Endothelial cell (in vitro differentiated cells): ENCODE data around the gene DAAM2. TPM values are rescaled to one million over a fixed set of nuclear protein-coding genes. Genes with fewer than 3 reads are reported as not detected.
A peak's percentile ranks its signal among the peaks of the same experiment; 100 is the strongest.

Experiments used
- DNase-seq: peaks from one replicate; pipeline ENCODE4 v3.0.0; 2021; ENCODE audit warnings: low spot score
- H3K27ac Mint-ChIP-seq: one replicate; pipeline ENCODE4 v1.8.0; 2021; ENCODE audit warnings: mixed read lengths, inconsistent platforms; ENCODE audit not compliant: unreplicated experiment
- H3K27me3 Mint-ChIP-seq: one replicate; pipeline ENCODE4 v1.8.0; 2021; ENCODE audit warnings: mild to moderate bottlenecking, moderate library complexity, mixed read lengths, inconsistent platforms; ENCODE audit not compliant: unreplicated experiment
- H3K36me3 Mint-ChIP-seq: one replicate; pipeline ENCODE4 v1.8.0; 2021; ENCODE audit warnings: mild to moderate bottlenecking, low read depth, mixed read lengths, inconsistent platforms; ENCODE audit not compliant: unreplicated experiment
- H3K4me1 Mint-ChIP-seq: one replicate; pipeline ENCODE4 v1.8.0; 2021; ENCODE audit warnings: mild to moderate bottlenecking, mixed read lengths, inconsistent platforms; ENCODE audit not compliant: unreplicated experiment
- H3K4me3 Mint-ChIP-seq: one replicate; pipeline ENCODE4 v1.8.0; 2021; ENCODE audit warnings: mild to moderate bottlenecking, mixed read lengths, inconsistent platforms; ENCODE audit not compliant: unreplicated experiment
- H3K9me3 Mint-ChIP-seq: one replicate; pipeline ENCODE4 v1.8.0; 2021; ENCODE audit warnings: mixed read lengths, inconsistent platforms; ENCODE audit not compliant: unreplicated experiment
- total RNA-seq: library from RNA; stranded (reverse); fragmentation: NEBNext Ultra II Directional; extraction: Animal tissue kit (Norgen Biotek cat#: 25700); gene quantifications from one replicate; pipeline ENCODE4 v1.2.1, GENCODE V29; 2021; ENCODE audit not compliant: unreplicated experiment
- TF ChIP-seq, protein P1 (sequence below): fragments of 200-600 bp; sonication (generic); IDR thresholded peaks from one replicate; pipeline ENCODE4 v1.5.0; 2021; ENCODE audit warnings: antibody characterized with exemption; ENCODE audit not compliant: unreplicated experiment

DAAM2 gene
- total RNA-seq, 1 donor from 2014 or later: 3.0 TPM

- no peak overlapping the region for H3K27ac Mint-ChIP-seq
- H3K4me1 Mint-ChIP-seq: peaks cover 20% of the 10 kb centered on the region
- H3K27me3 Mint-ChIP-seq: peaks cover 3% of the 10 kb centered on the region
- no peak for DNase-seq
- H3K4me3 Mint-ChIP-seq: no peak overlapping the region
- no peaks in the 10 kb centered on the region for H3K36me3 Mint-ChIP-seq
- TF ChIP-seq, protein P1, sequence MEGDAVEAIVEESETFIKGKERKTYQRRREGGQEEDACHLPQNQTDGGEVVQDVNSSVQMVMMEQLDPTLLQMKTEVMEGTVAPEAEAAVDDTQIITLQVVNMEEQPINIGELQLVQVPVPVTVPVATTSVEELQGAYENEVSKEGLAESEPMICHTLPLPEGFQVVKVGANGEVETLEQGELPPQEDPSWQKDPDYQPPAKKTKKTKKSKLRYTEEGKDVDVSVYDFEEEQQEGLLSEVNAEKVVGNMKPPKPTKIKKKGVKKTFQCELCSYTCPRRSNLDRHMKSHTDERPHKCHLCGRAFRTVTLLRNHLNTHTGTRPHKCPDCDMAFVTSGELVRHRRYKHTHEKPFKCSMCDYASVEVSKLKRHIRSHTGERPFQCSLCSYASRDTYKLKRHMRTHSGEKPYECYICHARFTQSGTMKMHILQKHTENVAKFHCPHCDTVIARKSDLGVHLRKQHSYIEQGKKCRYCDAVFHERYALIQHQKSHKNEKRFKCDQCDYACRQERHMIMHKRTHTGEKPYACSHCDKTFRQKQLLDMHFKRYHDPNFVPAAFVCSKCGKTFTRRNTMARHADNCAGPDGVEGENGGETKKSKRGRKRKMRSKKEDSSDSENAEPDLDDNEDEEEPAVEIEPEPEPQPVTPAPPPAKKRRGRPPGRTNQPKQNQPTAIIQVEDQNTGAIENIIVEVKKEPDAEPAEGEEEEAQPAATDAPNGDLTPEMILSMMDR: no peak
- no peaks in the 10 kb centered on the region for H3K9me3 Mint-ChIP-seq
Measured at GRCh38 chr6:39819228-39819627, 27.1 kb downstream of the DAAM2 start.

DNA sequence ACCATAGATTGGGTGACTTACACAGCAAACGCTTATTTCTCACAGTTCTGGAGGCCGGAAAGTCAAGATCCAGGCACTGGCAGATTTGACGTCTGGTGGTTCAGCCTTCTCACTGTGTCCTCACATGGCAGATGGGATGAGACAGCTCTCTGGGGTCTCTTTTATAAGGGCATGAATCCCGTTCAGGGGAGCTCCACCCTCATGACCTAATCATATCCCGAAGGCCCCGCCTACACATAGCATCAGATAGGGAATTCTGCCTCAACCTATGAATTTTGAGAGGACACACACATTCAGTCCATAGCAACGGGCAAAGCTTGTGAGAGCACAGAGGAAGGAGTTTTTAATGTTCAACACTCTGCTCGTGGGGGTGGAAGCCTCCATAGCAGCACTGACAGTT is 27.5 kb downstream of the DAAM2 start:
- peaks cover 3% of the 10 kb centered on the region for H3K27me3 Mint-ChIP-seq
- no peak for DNase-seq
- H3K27ac Mint-ChIP-seq: no peak overlapping the region
- peaks cover 20% of the 10 kb centered on the region for H3K4me1 Mint-ChIP-seq
- no peak overlapping the region for H3K4me3 Mint-ChIP-seq
- H3K9me3 Mint-ChIP-seq: no peaks in the 10 kb centered on the region
- no peaks in the 10 kb centered on the region for H3K36me3 Mint-ChIP-seq
- TF ChIP-seq, protein P1: no peak

- no peak overlapping the region for H3K27ac Mint-ChIP-seq
- H3K36me3 Mint-ChIP-seq: no peaks in the 10 kb centered on the region
- H3K27me3 Mint-ChIP-seq: peaks cover 3% of the 10 kb centered on the region
- no peaks in the 10 kb centered on the region for H3K9me3 Mint-ChIP-seq
- no peak for DNase-seq
- TF ChIP-seq, protein P1: no peak
- H3K4me3 Mint-ChIP-seq: no peak overlapping the region
- H3K4me1 Mint-ChIP-seq: peaks cover 20% of the 10 kb centered on the region
Measured at GRCh38 chr6:39820553-39820952, 28.4 kb downstream of the DAAM2 start.

DNA sequence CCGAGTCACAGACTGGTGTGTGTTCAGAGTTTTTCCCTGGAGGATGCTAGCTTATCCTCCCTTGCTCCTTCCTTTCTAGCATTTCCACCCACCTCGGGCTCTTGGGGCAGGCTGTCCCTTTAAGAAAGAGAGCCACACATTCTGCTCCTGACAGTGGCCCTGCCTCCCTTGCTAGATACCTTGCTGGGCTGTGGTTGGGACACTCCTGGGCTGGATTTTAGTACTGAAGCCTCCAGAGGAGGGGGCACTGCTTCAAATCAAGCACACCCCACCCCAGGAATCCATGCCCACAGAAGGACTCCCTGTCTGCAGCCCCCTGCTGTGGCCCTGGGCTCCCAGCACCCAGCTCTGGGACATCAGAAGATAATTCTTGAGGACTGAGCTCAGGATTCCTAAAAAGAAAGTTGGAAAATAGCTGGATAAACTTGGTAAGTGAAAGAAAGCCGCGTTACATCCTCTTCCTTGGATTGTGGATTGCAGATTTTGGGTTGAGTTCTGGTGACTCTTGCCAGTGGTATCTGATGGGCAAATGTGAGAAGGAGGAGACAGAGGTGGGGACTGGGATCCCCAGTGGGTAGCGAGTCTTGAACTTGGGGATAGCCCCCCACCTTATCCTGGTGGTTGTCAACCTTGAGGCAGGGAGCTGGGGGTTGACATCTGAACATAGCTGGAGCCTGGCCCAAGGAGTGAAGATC is 29.0 kb downstream of the DAAM2 start:
- Mint-ChIP-seq H3K9me3 (no peaks in the 10 kb centered on the region), H3K27ac (peak overlapping the region; percentile 1), H3K4me3 (no peak overlapping the region), H3K36me3 (no peaks in the 10 kb centered on the region), H3K4me1 (peaks cover 20% of the 10 kb centered on the region), H3K27me3 (peaks cover 3% of the 10 kb centered on the region)
- TF ChIP-seq, protein P1: no peak
- no peak for DNase-seq

- Mint-ChIP-seq H3K27me3 (peaks cover 3% of the 10 kb centered on the region), H3K9me3 (no peaks in the 10 kb centered on the region), H3K4me3 (no peak overlapping the region), H3K27ac (no peak overlapping the region), H3K36me3 (no peaks in the 10 kb centered on the region), H3K4me1 (peaks cover 20% of the 10 kb centered on the region)
- no peak for DNase-seq
- TF ChIP-seq, protein P1: no peak
Measured at GRCh38 chr6:39821742-39822532, 29.8 kb downstream of the DAAM2 start.
